ENCODE results near the gene AQP5.

AQP5 gene

GRCh38 chr12:49953151-49953550 is 8.5 kb upstream of the AQP5 start:
- Histone ChIP-seq H3K36me3 (ENCODE audit: control insufficient read depth in 1 of 2, insufficient read depth in 2 of 2, low read length in 2 of 2) (no peaks in the 10 kb centered on the region), H3K4me1 (ENCODE audit: control insufficient read depth in 1 of 2, insufficient read depth in 2 of 2, low read length in 2 of 2) (peaks cover 0 to 7% of the 10 kb centered on the region in 2 donors), H3K4me3 (ENCODE audit: low read depth in 1 of 2, low read length in 2 of 2) (no peak overlapping the region), H3K9me3 (ENCODE audit: control insufficient read depth in 1 of 2, low read length in 2 of 2) (no peaks in the 10 kb centered on the region), H3K27me3 (ENCODE audit: low read depth, low read length) (peaks cover 35% of the 10 kb centered on the region), H3K27ac (ENCODE audit: low read length) (no peak overlapping the region)

- H3K4me3 ChIP-seq (ENCODE audit: low read depth in 1 of 2, low read length in 2 of 2) = no peak overlapping the region
- peaks cover 43% of the 10 kb centered on the region for H3K27me3 ChIP-seq (ENCODE audit: low read depth, low read length)
- no peaks in the 10 kb centered on the region for H3K9me3 ChIP-seq (ENCODE audit: control insufficient read depth in 1 of 2, low read length in 2 of 2)
- no peaks in the 10 kb centered on the region for H3K36me3 ChIP-seq (ENCODE audit: control insufficient read depth in 1 of 2, insufficient read depth in 2 of 2, low read length in 2 of 2)
- no peak overlapping the region for H3K27ac ChIP-seq (ENCODE audit: low read length)
- peaks cover 0 to 7% of the 10 kb centered on the region in 2 donors for H3K4me1 ChIP-seq (ENCODE audit: control insufficient read depth in 1 of 2, insufficient read depth in 2 of 2, low read length in 2 of 2)
These were observed 7.5 kb upstream of the AQP5 start for GRCh38 chr12:49953961-49954846.

- H3K9me3 ChIP-seq (ENCODE audit: control insufficient read depth in 1 of 2, low read length in 2 of 2) = no peaks in the 10 kb centered on the region
- H3K36me3 ChIP-seq (ENCODE audit: control insufficient read depth in 1 of 2, insufficient read depth in 2 of 2, low read length in 2 of 2) = no peaks in the 10 kb centered on the region
- peaks cover 0 to 7% of the 10 kb centered on the region in 2 donors for H3K4me1 ChIP-seq (ENCODE audit: control insufficient read depth in 1 of 2, insufficient read depth in 2 of 2, low read length in 2 of 2)
- H3K27me3 ChIP-seq (ENCODE audit: low read depth, low read length) = peaks cover 52% of the 10 kb centered on the region
- peak overlapping the region in 1 of 2 donors; percentile 13 for H3K4me3 ChIP-seq (ENCODE audit: low read depth in 1 of 2, low read length in 2 of 2)
- H3K27ac ChIP-seq (ENCODE audit: low read length) = no peak overlapping the region
These were observed 6.5 kb upstream of the AQP5 start for GRCh38 chr12:49954863-49955830.

- H3K4me3 ChIP-seq (ENCODE audit: low read depth in 1 of 2, low read length in 2 of 2) = no peak overlapping the region
- H3K36me3 ChIP-seq (ENCODE audit: control insufficient read depth in 1 of 2, insufficient read depth in 2 of 2, low read length in 2 of 2) = no peaks in the 10 kb centered on the region
- peaks cover 62% of the 10 kb centered on the region for H3K27me3 ChIP-seq (ENCODE audit: low read depth, low read length)
- H3K4me1 ChIP-seq (ENCODE audit: control insufficient read depth in 1 of 2, insufficient read depth in 2 of 2, low read length in 2 of 2) = peaks cover 0 to 9% of the 10 kb centered on the region in 2 donors
- no peak overlapping the region for H3K27ac ChIP-seq (ENCODE audit: low read length)
- H3K9me3 ChIP-seq (ENCODE audit: control insufficient read depth in 1 of 2, low read length in 2 of 2) = no peaks in the 10 kb centered on the region
These were observed 5.6 kb upstream of the AQP5 start for GRCh38 chr12:49955899-49956662.

GRCh38 chr12:49956663-49957569 is 4.8 kb upstream of the AQP5 start:
- Histone ChIP-seq H3K4me1 (ENCODE audit: control insufficient read depth in 1 of 2, insufficient read depth in 2 of 2, low read length in 2 of 2) (peaks cover 0 to 14% of the 10 kb centered on the region in 2 donors), H3K27me3 (ENCODE audit: low read depth, low read length) (peaks cover 63% of the 10 kb centered on the region), H3K4me3 (ENCODE audit: low read depth in 1 of 2, low read length in 2 of 2) (no peak overlapping the region), H3K36me3 (ENCODE audit: control insufficient read depth in 1 of 2, insufficient read depth in 2 of 2, low read length in 2 of 2) (no peaks in the 10 kb centered on the region), H3K27ac (ENCODE audit: low read length) (no peak overlapping the region), H3K9me3 (ENCODE audit: control insufficient read depth in 1 of 2, low read length in 2 of 2) (no peaks in the 10 kb centered on the region)

- no peaks in the 10 kb centered on the region for H3K9me3 ChIP-seq (ENCODE audit: control insufficient read depth in 1 of 2, low read length in 2 of 2)
- H3K27ac ChIP-seq (ENCODE audit: low read length) = no peak overlapping the region
- H3K27me3 ChIP-seq (ENCODE audit: low read depth, low read length) = peaks cover 63% of the 10 kb centered on the region
- H3K36me3 ChIP-seq (ENCODE audit: control insufficient read depth in 1 of 2, insufficient read depth in 2 of 2, low read length in 2 of 2) = no peaks in the 10 kb centered on the region
- H3K4me3 ChIP-seq (ENCODE audit: low read depth in 1 of 2, low read length in 2 of 2) = no peak overlapping the region
- peaks cover 0 to 17% of the 10 kb centered on the region in 2 donors for H3K4me1 ChIP-seq (ENCODE audit: control insufficient read depth in 1 of 2, insufficient read depth in 2 of 2, low read length in 2 of 2)
These were observed 4.1 kb upstream of the AQP5 start for GRCh38 chr12:49957570-49957967.

GRCh38 chr12:49959685-49960473 is 1.8 kb upstream of the AQP5 start:
- H3K27ac ChIP-seq (ENCODE audit: low read length) = no peak overlapping the region
- no peak overlapping the region for H3K4me3 ChIP-seq (ENCODE audit: low read depth in 1 of 2, low read length in 2 of 2)
- H3K36me3 ChIP-seq (ENCODE audit: control insufficient read depth in 1 of 2, insufficient read depth in 2 of 2, low read length in 2 of 2) = no peaks in the 10 kb centered on the region
- peaks cover 60% of the 10 kb centered on the region for H3K27me3 ChIP-seq (ENCODE audit: low read depth, low read length)
- H3K4me1 ChIP-seq (ENCODE audit: control insufficient read depth in 1 of 2, insufficient read depth in 2 of 2, low read length in 2 of 2) = peaks cover 0 to 22% of the 10 kb centered on the region in 2 donors
- H3K9me3 ChIP-seq (ENCODE audit: control insufficient read depth in 1 of 2, low read length in 2 of 2) = no peaks in the 10 kb centered on the region

- H3K36me3 ChIP-seq (ENCODE audit: control insufficient read depth in 1 of 2, insufficient read depth in 2 of 2, low read length in 2 of 2) = no peaks in the 10 kb centered on the region
- H3K4me3 ChIP-seq (ENCODE audit: low read depth in 1 of 2, low read length in 2 of 2) = no peak overlapping the region
- H3K27me3 ChIP-seq (ENCODE audit: low read depth, low read length) = peaks cover 55% of the 10 kb centered on the region
- H3K4me1 ChIP-seq (ENCODE audit: control insufficient read depth in 1 of 2, insufficient read depth in 2 of 2, low read length in 2 of 2) = peaks cover 0 to 16% of the 10 kb centered on the region in 2 donors
- H3K27ac ChIP-seq (ENCODE audit: low read length) = no peak overlapping the region
- no peaks in the 10 kb centered on the region for H3K9me3 ChIP-seq (ENCODE audit: control insufficient read depth in 1 of 2, low read length in 2 of 2)
These were observed 1.1 kb upstream of the AQP5 start for GRCh38 chr12:49960474-49961110.

GRCh38 chr12:49961993-49962764 is 507 bp downstream of the AQP5 start:
- Histone ChIP-seq H3K9me3 (ENCODE audit: control insufficient read depth in 1 of 2, low read length in 2 of 2) (no peaks in the 10 kb centered on the region), H3K36me3 (ENCODE audit: control insufficient read depth in 1 of 2, insufficient read depth in 2 of 2, low read length in 2 of 2) (no peaks in the 10 kb centered on the region), H3K27me3 (ENCODE audit: low read depth, low read length) (peaks cover 41% of the 10 kb centered on the region), H3K4me3 (ENCODE audit: low read depth in 1 of 2, low read length in 2 of 2) (no peak overlapping the region), H3K27ac (ENCODE audit: low read length) (no peak overlapping the region), H3K4me1 (ENCODE audit: control insufficient read depth in 1 of 2, insufficient read depth in 2 of 2, low read length in 2 of 2) (peaks cover 0 to 18% of the 10 kb centered on the region in 2 donors)

Data from muscle layer of duodenum (tissue), 2 donors.